Nephron progenitor cell (in vitro differentiated cells): Measurements from ENCODE around the gene DAGLB.

Source experiments
- DNase-seq: peaks from one replicate; pipeline ENCODE4 v3.0.0; 2021
- H3K27ac Mint-ChIP-seq: 2 replicates; pipeline ENCODE4 v1.8.0; 2021; ENCODE audit warnings: mild to moderate bottlenecking, moderate library complexity, mixed read lengths
- H3K27me3 Mint-ChIP-seq: 2 replicates; pipeline ENCODE4 v1.8.0; 2021; ENCODE audit warnings: mild to moderate bottlenecking, low read depth, mixed read lengths; ENCODE audit not compliant: poor library complexity
- H3K36me3 Mint-ChIP-seq: 2 replicates; pipeline ENCODE4 v1.8.0; 2021; ENCODE audit warnings: low read depth, mixed read lengths
- H3K4me1 Mint-ChIP-seq: 2 replicates; pipeline ENCODE4 v1.8.0; 2021; ENCODE audit warnings: mixed read lengths
- H3K4me3 Mint-ChIP-seq: 2 replicates; pipeline ENCODE4 v1.8.0; 2021; ENCODE audit warnings: mild to moderate bottlenecking, moderate library complexity, mixed read lengths
- H3K9me3 Mint-ChIP-seq: 2 replicates; pipeline ENCODE4 v1.8.0; 2021; ENCODE audit warnings: mild to moderate bottlenecking, moderate library complexity, mixed read lengths
- CTCF ChIP-seq: fragments of 200-600 bp; sonication (generic); IDR thresholded peaks from 2 replicates; pipeline ENCODE4 v1.5.0; 2021; ENCODE audit warnings: antibody characterized with exemption

DAGLB gene

DNA sequence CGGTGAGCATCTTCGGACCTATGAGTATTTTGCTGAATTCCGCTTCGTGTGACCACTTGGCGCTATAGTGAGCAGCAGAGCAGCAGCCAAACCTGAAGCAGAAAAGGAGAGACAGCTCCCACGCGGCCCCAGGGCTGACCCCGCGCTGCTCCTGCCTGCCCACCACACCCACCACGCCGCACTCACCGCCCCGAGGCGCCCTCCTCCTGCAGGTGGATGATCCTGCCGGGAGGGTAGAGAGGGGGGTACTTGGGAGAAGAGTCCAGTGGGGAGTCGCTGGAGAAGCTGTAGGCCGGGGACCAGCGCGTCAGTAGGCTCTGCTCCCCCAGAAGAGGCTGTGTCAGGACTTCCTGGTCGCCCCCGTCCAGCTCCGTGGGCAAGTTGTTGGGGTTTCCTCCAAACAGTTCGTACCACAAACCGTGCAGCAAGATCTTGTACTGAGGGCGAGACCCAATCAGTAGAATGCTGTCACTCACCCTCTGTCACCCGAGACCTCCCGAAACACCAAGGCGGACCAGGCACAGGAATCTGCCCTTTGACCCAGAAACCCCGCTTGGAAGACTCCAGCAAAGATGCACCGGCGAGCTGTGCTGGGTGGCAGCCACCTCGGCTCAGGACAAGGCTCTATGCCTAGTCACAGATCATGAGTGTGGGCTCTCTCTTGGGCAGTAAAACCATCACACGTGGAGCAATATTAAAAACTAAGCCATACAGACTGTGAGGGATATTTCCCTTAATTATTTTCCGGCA lies 37.6 kb downstream of the DAGLB start:
- Mint-ChIP-seq H3K27ac (peak overlapping the region; percentile 59), H3K4me1 (peaks cover 27% of the 10 kb centered on the region), H3K36me3 (peaks cover 81% of the 10 kb centered on the region), H3K9me3 (no peaks in the 10 kb centered on the region), H3K4me3 (no peak overlapping the region), H3K27me3 (no peaks in the 10 kb centered on the region)
- DNase-seq, result peak; percentile 33
- TF ChIP-seq CTCF, result no peak

DNA sequence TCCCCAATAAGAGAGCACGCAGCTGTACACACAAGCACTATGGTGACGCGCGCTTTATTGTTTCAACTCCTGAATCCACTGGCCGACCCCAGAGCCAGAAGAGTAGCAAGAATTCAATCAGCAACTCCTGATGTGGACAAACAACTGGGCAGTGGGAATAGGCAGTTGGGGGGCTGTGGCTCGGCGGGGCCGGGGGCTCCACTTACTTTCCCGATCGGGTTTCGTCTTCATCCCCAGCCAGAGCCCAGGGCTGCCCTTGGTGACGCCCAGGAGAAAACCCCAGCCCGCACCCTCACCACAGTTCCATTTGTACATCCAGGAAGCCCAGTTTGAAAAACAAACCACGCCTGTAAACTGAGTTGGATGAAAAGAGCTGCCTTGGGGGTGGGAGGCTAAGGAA lies 38.7 kb downstream of the DAGLB start:
- Mint-ChIP-seq H3K4me3 (no peak overlapping the region), H3K36me3 (peaks cover 81% of the 10 kb centered on the region), H3K27me3 (no peaks in the 10 kb centered on the region), H3K9me3 (no peaks in the 10 kb centered on the region), H3K27ac (peak overlapping the region; percentile 69), H3K4me1 (peaks cover 27% of the 10 kb centered on the region)
- DNase-seq, result no peak
- TF ChIP-seq CTCF, result no peak

GRCh38 chr7:6407434-6407833 lies 40.3 kb downstream of the DAGLB start:
- no peaks in the 10 kb centered on the region for H3K27me3 Mint-ChIP-seq

DNA sequence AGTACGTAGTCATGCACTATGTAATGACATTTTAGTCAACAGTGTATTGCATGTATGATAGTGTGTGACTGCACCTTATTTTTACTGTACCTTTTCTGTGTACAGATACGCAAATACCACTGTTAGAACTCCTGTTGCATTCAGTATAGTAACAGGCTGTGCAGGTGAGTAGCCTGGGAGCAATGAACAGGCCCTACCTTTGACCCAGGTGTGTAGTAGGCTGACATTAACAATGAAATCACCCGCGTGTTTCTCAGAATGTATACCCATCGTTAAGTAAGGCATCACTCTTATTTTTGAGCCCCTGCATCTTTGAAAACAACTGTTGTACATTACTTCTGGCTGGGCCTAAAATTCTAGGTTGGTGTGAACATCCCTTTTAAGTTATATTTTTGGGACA lies 41.6 kb downstream of the DAGLB start:
- H3K4me3 Mint-ChIP-seq, result no peak overlapping the region
- peaks cover 44% of the 10 kb centered on the region for H3K4me1 Mint-ChIP-seq
- H3K27me3 Mint-ChIP-seq, result no peaks in the 10 kb centered on the region
- H3K36me3 Mint-ChIP-seq, result peaks cover 80% of the 10 kb centered on the region
- no peak overlapping the region for H3K27ac Mint-ChIP-seq
- no peak for TF ChIP-seq CTCF
- DNase-seq, result no peak
- H3K9me3 Mint-ChIP-seq, result no peaks in the 10 kb centered on the region

More at GRCh38 chr7:6407434-6407833, 40.3 kb downstream of the DAGLB start:
- Mint-ChIP-seq H3K9me3 (no peaks in the 10 kb centered on the region), H3K36me3 (peaks cover 79% of the 10 kb centered on the region), H3K4me1 (peaks cover 31% of the 10 kb centered on the region), H3K27ac (peak overlapping the region; percentile 98), H3K4me3 (no peak overlapping the region)
- DNase-seq, result no peak
- no peak for TF ChIP-seq CTCF

GRCh38 chr7:6403907-6404306 lies 43.8 kb downstream of the DAGLB start:
- peaks cover 67% of the 10 kb centered on the region for H3K36me3 Mint-ChIP-seq
- H3K27me3 Mint-ChIP-seq, result no peaks in the 10 kb centered on the region
- peaks cover 28% of the 10 kb centered on the region for H3K4me1 Mint-ChIP-seq
- DNase-seq, result no peak
- H3K4me3 Mint-ChIP-seq, result no peak overlapping the region
- TF ChIP-seq CTCF, result no peak
- H3K27ac Mint-ChIP-seq, result peak overlapping the region; percentile 88
- H3K9me3 Mint-ChIP-seq, result no peaks in the 10 kb centered on the region

GRCh38 chr7:6402741-6403140 lies 45.0 kb downstream of the DAGLB start:
- Mint-ChIP-seq H3K9me3 (no peaks in the 10 kb centered on the region), H3K4me3 (no peak overlapping the region), H3K4me1 (peaks cover 32% of the 10 kb centered on the region), H3K27ac (peak overlapping the region; percentile 62), H3K36me3 (peaks cover 70% of the 10 kb centered on the region), H3K27me3 (no peaks in the 10 kb centered on the region)
- TF ChIP-seq CTCF, result no peak
- no peak for DNase-seq
